ENCODE measurements around the gene TLK1.

Gene TLK1

GRCh38 chr2:171158790-171159371, 1.8 kb downstream of the TLK1 start:
- no peak for DNase-seq (ENCODE audit: low read depth in 1 of 2, low spot score in 1 of 2)

GRCh38 chr2:171158036-171158789, 2.5 kb downstream of the TLK1 start:
- H3K27ac ChIP-seq (replicated peaks): no peak overlapping the region
- no peaks in the 10 kb centered on the region for H3K27me3 ChIP-seq (ENCODE audit: insufficient read depth, poor library complexity, severe bottlenecking)

More at GRCh38 chr2:171158790-171159371, 1.8 kb downstream of the TLK1 start:
- Histone ChIP-seq H3K4me3 (replicated peaks; ENCODE audit: insufficient read depth, low read length) (peak overlapping the region; percentile 91), H3K27ac (replicated peaks) (peak overlapping the region; percentile 99), H3K27me3 (ENCODE audit: insufficient read depth, poor library complexity, severe bottlenecking) (no peaks in the 10 kb centered on the region)
- no peak for TF ChIP-seq GABPA (IDR thresholded peaks at IDR 0.05; ENCODE audit: low read depth)
- TF ChIP-seq REST (IDR thresholded peaks at IDR 0.05; ENCODE audit: insufficient replicate concordance, low read depth): no peak
- TF ChIP-seq CTCF (IDR thresholded peaks at IDR 0.05; ENCODE audit: insufficient read depth, low read length): no peak
- TF ChIP-seq SPI1 (IDR thresholded peaks at IDR 0.05; ENCODE audit: borderline replicate concordance, low read depth): no peak
- TF ChIP-seq POLR2AphosphoS5 (IDR thresholded peaks at IDR 0.05; ENCODE audit: low read depth): no peak

More at GRCh38 chr2:171158036-171158789, 2.5 kb downstream of the TLK1 start:
- TF ChIP-seq CTCF (IDR thresholded peaks at IDR 0.05; ENCODE audit: insufficient read depth, low read length) (no peak), GABPA (IDR thresholded peaks at IDR 0.05; ENCODE audit: low read depth) (no peak), REST (IDR thresholded peaks at IDR 0.05; ENCODE audit: insufficient replicate concordance, low read depth) (no peak), SPI1 (IDR thresholded peaks at IDR 0.05; ENCODE audit: borderline replicate concordance, low read depth) (no peak)
- H3K4me3 ChIP-seq (replicated peaks; ENCODE audit: insufficient read depth, low read length): peak overlapping the region; percentile 91
- DNase-seq (ENCODE audit: low read depth in 1 of 2, low spot score in 1 of 2): no peak

Measured in HL-60 (cell line).